Mesenchymal stem cell (in vitro differentiated cells and primary cell): ENCODE measurements around the gene CPNE9.

ENCODE experiments used
- DNase-seq: peaks from one replicate; pipeline ENCODE4 v3.0.0-alpha.2; 2013
- H2AFZ ChIP-seq: one replicate; pipeline ENCODE4 v1.6.1; 2013; ENCODE audit warnings: low read depth, mild to moderate bottlenecking, control low read depth, inconsistent platforms, low read length, moderate library complexity
- H2AK5ac ChIP-seq: 2 replicates; pipeline ENCODE4 v1.6.1; 2013; ENCODE audit warnings: low read length, moderate library complexity, mild to moderate bottlenecking, inconsistent platforms; ENCODE audit not compliant: severe bottlenecking
- H2BK120ac ChIP-seq: one replicate; pipeline ENCODE4 v1.6.1; 2013; ENCODE audit warnings: low read depth, mild to moderate bottlenecking, inconsistent platforms, low read length, moderate library complexity
- H2BK12ac ChIP-seq, 2 experiments: one replicate each; pipeline ENCODE4 v1.6.1; 2013; ENCODE audit warnings: inconsistent platforms in 2 of 2, low read length in 2 of 2, mild to moderate bottlenecking in 2 of 2, moderate library complexity in 2 of 2, control low read depth in 1 of 2
- H2BK15ac ChIP-seq: one replicate; pipeline ENCODE4 v1.6.1; 2013; ENCODE audit warnings: mild to moderate bottlenecking, low read depth, inconsistent platforms; ENCODE audit not compliant: poor library complexity, severe bottlenecking
- H2BK5ac ChIP-seq: 2 replicates; pipeline ENCODE4 v1.6.1; 2013; ENCODE audit warnings: low read depth, mild to moderate bottlenecking, low read length, control low read depth, inconsistent platforms; ENCODE audit not compliant: poor library complexity, severe bottlenecking
- H3K14ac ChIP-seq, 2 experiments: one replicate each; pipeline ENCODE4 v1.6.1; 2013; ENCODE audit warnings: inconsistent platforms in 2 of 2, low read length in 2 of 2, control low read depth in 1 of 2, mild to moderate bottlenecking in 1 of 2, moderate library complexity in 1 of 2
- H3K18ac ChIP-seq, 2 experiments: one replicate each; pipeline ENCODE4 v1.6.1; 2013; ENCODE audit warnings: inconsistent platforms in 2 of 2, low read length in 2 of 2, control low read depth in 1 of 2, low read depth in 1 of 2, mild to moderate bottlenecking in 1 of 2
- H3K23ac ChIP-seq, 2 experiments: one replicate each; pipeline ENCODE4 v1.6.1; 2013; ENCODE audit warnings: inconsistent platforms in 2 of 2, low read length in 2 of 2, mild to moderate bottlenecking in 2 of 2, moderate library complexity in 2 of 2, control low read depth in 1 of 2
- H3K27ac ChIP-seq: 2 replicates; pipeline ENCODE4 v1.5.1; 2013; ENCODE audit warnings: mild to moderate bottlenecking, moderate library complexity, low read length, control low read depth, inconsistent platforms; ENCODE audit not compliant: poor library complexity, severe bottlenecking
- H3K27me3 ChIP-seq, 2 experiments: 2 replicates each; pipeline versions ENCODE4 v1.6.1 to v1.7.0; 2013; ENCODE audit warnings: low read length in 2 of 2, mild to moderate bottlenecking in 2 of 2, moderate library complexity in 2 of 2, control low read depth in 1 of 2, inconsistent platforms in 1 of 2; ENCODE audit not compliant: control insufficient read depth in 1 of 2, insufficient read depth in 1 of 2
- H3K36me3 ChIP-seq, 2 experiments: 2 replicates each; pipeline versions ENCODE4 v1.6.1 to v1.7.0; 2013; ENCODE audit warnings: low read length in 2 of 2, control low read depth in 1 of 2, inconsistent platforms in 1 of 2, low read depth in 1 of 2, mild to moderate bottlenecking in 1 of 2; ENCODE audit not compliant: insufficient read depth in 2 of 2, control insufficient read depth in 1 of 2
- H3K4ac ChIP-seq, 2 experiments: one replicate each; pipeline ENCODE4 v1.6.1; 2013; ENCODE audit warnings: inconsistent platforms in 2 of 2, low read length in 2 of 2, mild to moderate bottlenecking in 2 of 2, moderate library complexity in 2 of 2, control low read depth in 1 of 2, low read depth in 1 of 2
- H3K4me1 ChIP-seq: 2 replicates; pipeline ENCODE4 v1.6.1; 2013; ENCODE audit warnings: low read depth, low read length, control low read depth; ENCODE audit not compliant: control insufficient read depth, insufficient read depth
- H3K4me2 ChIP-seq: 2 replicates; pipeline ENCODE4 v1.6.1; 2013; ENCODE audit warnings: low read length, mild to moderate bottlenecking, inconsistent platforms; ENCODE audit not compliant: poor library complexity, severe bottlenecking
- H3K4me3 ChIP-seq, 2 experiments: 2 replicates each; pipeline versions ENCODE4 v1.5.1 to v1.7.0; 2013; ENCODE audit warnings: low read length in 2 of 2, mild to moderate bottlenecking in 2 of 2, control low read depth in 1 of 2, low read depth in 1 of 2; ENCODE audit not compliant: insufficient read depth in 1 of 2
- H3K79me1 ChIP-seq: replicated peaks from 2 replicates; pipeline ENCODE4 v1.6.1; 2013; ENCODE audit warnings: mild to moderate bottlenecking, control low read depth, low read length, inconsistent platforms; ENCODE audit not compliant: poor library complexity, severe bottlenecking
- H3K9ac ChIP-seq: 2 replicates; pipeline ENCODE4 v1.7.0; 2013; ENCODE audit warnings: mild to moderate bottlenecking, low read length, moderate library complexity
- H3K9me3 ChIP-seq: 2 replicates; pipeline ENCODE4 v1.7.0; 2013; ENCODE audit warnings: mild to moderate bottlenecking, low read length; ENCODE audit not compliant: control insufficient read depth
- H4K8ac ChIP-seq: one replicate; pipeline ENCODE4 v1.6.1; 2013; ENCODE audit warnings: inconsistent platforms, mild to moderate bottlenecking, low read length, moderate library complexity
- H4K91ac ChIP-seq: one replicate; pipeline ENCODE4 v1.6.1; 2013; ENCODE audit warnings: mild to moderate bottlenecking, low read length, inconsistent platforms
- WGBS: methylation state at CpG from one replicate; pipeline ENCODE4 v1.1.7; 2013; ENCODE audit warnings: mixed read lengths; 5-methylcytosine and 5-hydroxymethylcytosine counted together

Gene CPNE9

GRCh38 chr3:9732080-9732739, 28.6 kb downstream of the CPNE9 start:
- peak overlapping the region; percentile 41 for H2BK15ac ChIP-seq
- WGBS, result 7% methylated on average over 41 of the region's 41 CpGs
- no peak overlapping the region for H3K23ac ChIP-seq
- peaks cover 23 to 30% of the 10 kb centered on the region in 2 experiments for H3K36me3 ChIP-seq
- peaks cover 14% of the 10 kb centered on the region for H3K4me1 ChIP-seq
- peaks cover 0 to 6% of the 10 kb centered on the region in 2 experiments for H3K27me3 ChIP-seq
- no peak overlapping the region for H3K18ac ChIP-seq
- no peak overlapping the region for H2AK5ac ChIP-seq
- H3K9ac ChIP-seq, result peak overlapping the region; percentile 100
- H4K91ac ChIP-seq, result peak overlapping the region; percentile 74
- DNase-seq, result peak; percentile 46
- no peak overlapping the region for H2BK5ac ChIP-seq
- H3K9me3 ChIP-seq, result no peaks in the 10 kb centered on the region
- H3K79me1 ChIP-seq, result peaks cover 9% of the 10 kb centered on the region
- no peak overlapping the region for H2BK120ac ChIP-seq
- peak overlapping the region; percentile 27 for H4K8ac ChIP-seq
- no peak overlapping the region for H2BK12ac ChIP-seq
- no peak overlapping the region for H3K27ac ChIP-seq
- H3K4me2 ChIP-seq, result peak overlapping the region; percentile 81
- peak overlapping the region; percentile 88 for H3K4me3 ChIP-seq
- H3K4ac ChIP-seq, result peak overlapping the region; percentile 13 to 22
- no peak overlapping the region for H3K14ac ChIP-seq
- peak overlapping the region; percentile 62 for H2AFZ ChIP-seq

GRCh38 chr3:9732740-9733115, 29.1 kb downstream of the CPNE9 start:
- H3K9me3 ChIP-seq, result no peaks in the 10 kb centered on the region

GRCh38 chr3:9736831-9737230, 33.2 kb downstream of the CPNE9 start:
- Histone ChIP-seq H3K4me2 (no peak overlapping the region), H3K9ac (no peak overlapping the region), H3K23ac (no peak overlapping the region), H2BK12ac (no peak overlapping the region), H4K8ac (no peak overlapping the region), H3K27ac (no peak overlapping the region), H3K27me3 (no peaks in the 10 kb centered on the region), H2AK5ac (no peak overlapping the region), H2BK15ac (no peak overlapping the region), H3K9me3 (no peaks in the 10 kb centered on the region), H4K91ac (no peak overlapping the region), H3K4me1 (peaks cover 11% of the 10 kb centered on the region), H2AFZ (no peak overlapping the region), H3K4me3 (no peak overlapping the region), H3K4ac (no peak overlapping the region), H3K79me1 (peaks cover 43% of the 10 kb centered on the region), H2BK5ac (no peak overlapping the region), H3K14ac (no peak overlapping the region), H2BK120ac (no peak overlapping the region), H3K36me3 (peaks cover 65 to 77% of the 10 kb centered on the region in 2 experiments), H3K18ac (no peak overlapping the region)
- WGBS, result 86% methylated on average over 2 of the region's 2 CpGs
- no peak for DNase-seq

More at GRCh38 chr3:9732740-9733115, 29.1 kb downstream of the CPNE9 start:
- peaks cover 9% of the 10 kb centered on the region for H3K79me1 ChIP-seq
- H2BK120ac ChIP-seq, result no peak overlapping the region
- H3K9ac ChIP-seq, result peak overlapping the region; percentile 100
- no peak overlapping the region for H3K4ac ChIP-seq
- peaks cover 14% of the 10 kb centered on the region for H3K4me1 ChIP-seq
- no peak overlapping the region for H3K27ac ChIP-seq
- H3K23ac ChIP-seq, result no peak overlapping the region
- H4K91ac ChIP-seq, result no peak overlapping the region
- no peak overlapping the region for H2AFZ ChIP-seq
- H3K27me3 ChIP-seq, result peaks cover 0 to 3% of the 10 kb centered on the region in 2 experiments
- no peak overlapping the region for H2BK5ac ChIP-seq
- H4K8ac ChIP-seq, result no peak overlapping the region
- no peak overlapping the region for H3K14ac ChIP-seq
- no peak overlapping the region for H2AK5ac ChIP-seq
- no peak overlapping the region for H2BK15ac ChIP-seq
- no peak overlapping the region for H2BK12ac ChIP-seq
- peaks cover 28 to 36% of the 10 kb centered on the region in 2 experiments for H3K36me3 ChIP-seq
- H3K18ac ChIP-seq, result no peak overlapping the region
- H3K4me3 ChIP-seq, result peak overlapping the region; percentile 88
- DNase-seq, result peak; percentile 18
- WGBS, result 58% methylated on average over 4 of the region's 7 CpGs
- H3K4me2 ChIP-seq, result peak overlapping the region; percentile 81

- Histone ChIP-seq H2AK5ac (no peak overlapping the region), H3K4me2 (no peak overlapping the region), H2BK12ac (no peak overlapping the region), H2BK120ac (no peak overlapping the region), H3K27me3 (no peaks in the 10 kb centered on the region), H2BK15ac (no peak overlapping the region), H3K36me3 (peaks cover 83 to 97% of the 10 kb centered on the region in 2 experiments), H3K18ac (no peak overlapping the region), H3K79me1 (peaks cover 52% of the 10 kb centered on the region), H3K4me3 (no peak overlapping the region), H4K8ac (no peak overlapping the region), H3K23ac (no peak overlapping the region), H3K14ac (no peak overlapping the region), H4K91ac (peak overlapping the region; percentile 13), H3K9me3 (no peaks in the 10 kb centered on the region), H2AFZ (no peak overlapping the region), H3K27ac (no peak overlapping the region), H3K4ac (no peak overlapping the region), H3K9ac (no peak overlapping the region), H2BK5ac (no peak overlapping the region), H3K4me1 (peaks cover under 1% of the 10 kb centered on the region)
- WGBS, result 97% methylated on average over 15 of the region's 15 CpGs
- DNase-seq, result no peak
Measured at GRCh38 chr3:9739181-9739580, 35.5 kb downstream of the CPNE9 start.
